Dendritic cell treated with granulocyte-macrophage colony-stimulating factor and Interleukin-4, amounts not matched to agents 40 ng/mL and 50 ng/mL, for 4 days (primary cell): Measurements from ENCODE around the gene SPATS1.
"Not testable (repeated sequence)": the region's sequence is repeated elsewhere in the genome, so short reads cannot be mapped to it uniquely, and the experiment has no call there.

Experiments used
- H3K27ac Mint-ChIP-seq: one replicate; pipeline ENCODE4 v1.8.0; 2022; ENCODE audit warnings: mild to moderate bottlenecking, mixed read lengths
- H3K27me3 Mint-ChIP-seq: one replicate; pipeline ENCODE4 v1.8.0; 2022; ENCODE audit warnings: mild to moderate bottlenecking, mixed read lengths
- H3K36me3 Mint-ChIP-seq: one replicate; pipeline ENCODE4 v1.8.0; 2022; ENCODE audit warnings: low read depth, mixed read lengths
- H3K4me1 Mint-ChIP-seq: one replicate; pipeline ENCODE4 v1.8.0; 2022; ENCODE audit warnings: low read depth, mixed read lengths
- H3K4me3 Mint-ChIP-seq: one replicate; pipeline ENCODE4 v1.8.0; 2022; ENCODE audit warnings: mild to moderate bottlenecking, moderate library complexity, mixed read lengths
- H3K9me3 Mint-ChIP-seq: one replicate; pipeline ENCODE4 v1.8.0; 2022; ENCODE audit warnings: mixed read lengths
- intact Hi-C: fragments of 100-400 bp; cut with micrococcal nuclease; formaldehyde crosslinking; loops from one replicate; pipeline ENCODE4 v1.15.0; 2022

Gene SPATS1

GRCh38 chr6:44304282-44305199 is 37.9 kb upstream of the SPATS1 start:
- Mint-ChIP-seq H3K36me3 (peaks cover 97% of the 10 kb centered on the region), H3K4me1 (peaks cover 15% of the 10 kb centered on the region), H3K4me3 (no peak overlapping the region), H3K27ac (no peak overlapping the region), H3K9me3 (no peaks in the 10 kb centered on the region), H3K27me3 (peaks cover 2% of the 10 kb centered on the region)
- intact Hi-C loops, result loop anchor here (1.0 kb wide), 1 partner anchor 36 kb away; no protein-coding TSS in a partner anchor

GRCh38 chr6:44305200-44305725 is 37.2 kb upstream of the SPATS1 start:
- H3K27me3 Mint-ChIP-seq, result no peaks in the 10 kb centered on the region
- H3K4me3 Mint-ChIP-seq, result no peak overlapping the region
- no peak overlapping the region for H3K27ac Mint-ChIP-seq
- H3K9me3 Mint-ChIP-seq, result no peaks in the 10 kb centered on the region
- H3K36me3 Mint-ChIP-seq, result peaks cover 100% of the 10 kb centered on the region
- H3K4me1 Mint-ChIP-seq, result peaks cover 15% of the 10 kb centered on the region
- intact Hi-C loops, result no loop called here

GRCh38 chr6:44306710-44307109 is 35.7 kb upstream of the SPATS1 start:
- intact Hi-C loops, result no loop called here
- Mint-ChIP-seq H3K9me3 (no peaks in the 10 kb centered on the region), H3K4me3 (no peak overlapping the region), H3K4me1 (peaks cover 15% of the 10 kb centered on the region), H3K36me3 (peaks cover 100% of the 10 kb centered on the region), H3K27ac (no peak overlapping the region), H3K27me3 (no peaks in the 10 kb centered on the region)

GRCh38 chr6:44307217-44307616 is 35.2 kb upstream of the SPATS1 start:
- intact Hi-C loops, result no loop called here
- Mint-ChIP-seq H3K36me3 (peaks cover 95% of the 10 kb centered on the region), H3K4me1 (peaks cover 15% of the 10 kb centered on the region), H3K27ac (no peak overlapping the region), H3K9me3 (no peaks in the 10 kb centered on the region), H3K27me3 (no peaks in the 10 kb centered on the region), H3K4me3 (no peak overlapping the region)

- peaks cover 12% of the 10 kb centered on the region for H3K4me1 Mint-ChIP-seq
- no peaks in the 10 kb centered on the region for H3K9me3 Mint-ChIP-seq
- no peak overlapping the region for H3K27ac Mint-ChIP-seq
- no peaks in the 10 kb centered on the region for H3K27me3 Mint-ChIP-seq
- no peak overlapping the region for H3K4me3 Mint-ChIP-seq
- H3K36me3 Mint-ChIP-seq, result peaks cover 83% of the 10 kb centered on the region
- intact Hi-C loops, result no loop called here
Measured at GRCh38 chr6:44309092-44309491, 33.4 kb upstream of the SPATS1 start.

- intact Hi-C loops, result no loop called here
- Mint-ChIP-seq H3K9me3 (no peaks in the 10 kb centered on the region), H3K4me1 (peaks cover 12% of the 10 kb centered on the region), H3K4me3 (no peak overlapping the region), H3K27me3 (no peaks in the 10 kb centered on the region), H3K27ac (no peak overlapping the region), H3K36me3 (peaks cover 78% of the 10 kb centered on the region)
Measured at GRCh38 chr6:44309631-44310030, 32.8 kb upstream of the SPATS1 start.

GRCh38 chr6:44310241-44310640 is 32.2 kb upstream of the SPATS1 start:
- intact Hi-C loops, result no loop called here
- peaks cover 72% of the 10 kb centered on the region for H3K36me3 Mint-ChIP-seq
- H3K4me3 Mint-ChIP-seq, result no peak overlapping the region
- no peaks in the 10 kb centered on the region for H3K27me3 Mint-ChIP-seq
- no peak overlapping the region for H3K27ac Mint-ChIP-seq
- H3K4me1 Mint-ChIP-seq, result peaks cover 16% of the 10 kb centered on the region
- no peaks in the 10 kb centered on the region for H3K9me3 Mint-ChIP-seq

- H3K36me3 Mint-ChIP-seq, result peaks cover 61% of the 10 kb centered on the region
- no peak overlapping the region for H3K4me3 Mint-ChIP-seq
- no peak overlapping the region for H3K27ac Mint-ChIP-seq
- H3K4me1 Mint-ChIP-seq, result peaks cover 26% of the 10 kb centered on the region
- no peaks in the 10 kb centered on the region for H3K27me3 Mint-ChIP-seq
- intact Hi-C loops, result no loop called here
- H3K9me3 Mint-ChIP-seq, result no peaks in the 10 kb centered on the region
Measured at GRCh38 chr6:44311304-44311703, 31.1 kb upstream of the SPATS1 start.

- H3K36me3 Mint-ChIP-seq, result peaks cover 57% of the 10 kb centered on the region
- H3K4me1 Mint-ChIP-seq, result peaks cover 31% of the 10 kb centered on the region
- H3K9me3 Mint-ChIP-seq, result no peaks in the 10 kb centered on the region
Measured at GRCh38 chr6:44311767-44312166, 30.7 kb upstream of the SPATS1 start.

GRCh38 chr6:44312901-44313788 is 29.3 kb upstream of the SPATS1 start, which contains the start of gene AARS2:
Gene AARS2, minus strand, starts transcription at chr6:44313347. Its CDS starts 24 bp downstream, at chr6:44313323.
- peaks cover 43% of the 10 kb centered on the region for H3K36me3 Mint-ChIP-seq
- peaks cover 31% of the 10 kb centered on the region for H3K4me1 Mint-ChIP-seq
- intact Hi-C loops, result no loop called here
- H3K27me3 Mint-ChIP-seq, result peaks cover 10% of the 10 kb centered on the region
- peak within 1 kb of the TSS; percentile 99 for H3K4me3 Mint-ChIP-seq
- no peaks in the 10 kb centered on the region for H3K9me3 Mint-ChIP-seq
- peak within 1 kb of the TSS; percentile 100 for H3K27ac Mint-ChIP-seq

More at GRCh38 chr6:44311767-44312166, 30.7 kb upstream of the SPATS1 start:
- Mint-ChIP-seq H3K27me3 (no peaks in the 10 kb centered on the region), H3K4me3 (peak overlapping the region; percentile 99), H3K27ac (no peak overlapping the region)
- intact Hi-C loops, result no loop called here

GRCh38 chr6:44314657-44315056 is 27.8 kb upstream of the SPATS1 start:
- H3K27ac Mint-ChIP-seq, intact Hi-C loops, H3K4me3 Mint-ChIP-seq: not testable (repeated sequence)

GRCh38 chr6:44315516-44315915 is 26.9 kb upstream of the SPATS1 start:
- peaks cover 31% of the 10 kb centered on the region for H3K4me1 Mint-ChIP-seq
- intact Hi-C loops, result no loop called here

More at GRCh38 chr6:44314657-44315056, 27.8 kb upstream of the SPATS1 start:
- H3K9me3 Mint-ChIP-seq, result not testable (repeated sequence)
- peaks cover 28% of the 10 kb centered on the region for H3K36me3 Mint-ChIP-seq
- peaks cover 31% of the 10 kb centered on the region for H3K4me1 Mint-ChIP-seq
- H3K27me3 Mint-ChIP-seq, result peaks cover 20% of the 10 kb centered on the region

GRCh38 chr6:44315951-44316350 is 26.5 kb upstream of the SPATS1 start:
- H3K36me3 Mint-ChIP-seq, result peaks cover 15% of the 10 kb centered on the region
- peaks cover 32% of the 10 kb centered on the region for H3K27me3 Mint-ChIP-seq
- H3K9me3 Mint-ChIP-seq, result no peaks in the 10 kb centered on the region
- no peak overlapping the region for H3K4me3 Mint-ChIP-seq
- peaks cover 31% of the 10 kb centered on the region for H3K4me1 Mint-ChIP-seq
- H3K27ac Mint-ChIP-seq, result no peak overlapping the region
- intact Hi-C loops, result no loop called here

More at GRCh38 chr6:44315516-44315915, 26.9 kb upstream of the SPATS1 start:
- Mint-ChIP-seq H3K27ac (peak overlapping the region; percentile 9), H3K27me3 (peaks cover 28% of the 10 kb centered on the region), H3K9me3 (no peaks in the 10 kb centered on the region), H3K36me3 (peaks cover 19% of the 10 kb centered on the region), H3K4me3 (no peak overlapping the region)
